Right lobe of liver (tissue), 4 donors: ENCODE measurements around the gene SETMAR.

Experiments used
- POLR2A ChIP-seq: fragments of 450-650 bp; IDR thresholded peaks from one replicate; pipeline ENCODE4 v1.6.1; 2017; ENCODE audit warnings: antibody characterized with exemption, mild to moderate bottlenecking
- TF ChIP-seq, protein P1 (sequence below), 4 donors: fragments of 200-600 bp in 3 of 4; fragments of 450-650 bp in 1 of 4; IDR thresholded peaks; one replicate each; pipeline versions ENCODE4 v1.5.1 to v1.8.0; 2016 to 2022; ENCODE audit warnings: antibody characterized with exemption in 4 of 4, mild to moderate bottlenecking in 2 of 4
- donor health status: DM: no; HTN: no; CAD: no.
- donor health status: DM: no; HTN: no; CAD: no.
- donor health status: DM: no; HTN: yes; CAD: no.

DNA sequence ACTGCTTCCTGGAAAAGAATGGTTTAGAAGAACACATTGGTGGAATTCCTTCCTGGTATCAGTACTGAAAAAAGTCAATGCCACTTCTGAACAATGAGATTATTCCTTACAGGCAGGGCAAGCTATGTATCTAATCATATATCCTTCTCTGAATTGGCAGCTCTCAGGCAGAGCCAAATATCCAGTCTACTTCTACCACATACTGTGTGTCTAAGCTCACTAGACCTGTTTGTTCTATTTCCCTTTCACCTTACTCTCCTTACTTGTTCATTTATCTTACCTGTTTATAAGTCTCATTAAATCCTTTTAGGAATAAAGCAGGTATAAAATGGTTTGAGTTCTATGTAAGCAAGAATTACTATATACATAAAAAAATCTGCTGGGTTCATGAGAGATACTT, 8.3 kb downstream of the SETMAR start:
- TF ChIP-seq, protein P1, sequence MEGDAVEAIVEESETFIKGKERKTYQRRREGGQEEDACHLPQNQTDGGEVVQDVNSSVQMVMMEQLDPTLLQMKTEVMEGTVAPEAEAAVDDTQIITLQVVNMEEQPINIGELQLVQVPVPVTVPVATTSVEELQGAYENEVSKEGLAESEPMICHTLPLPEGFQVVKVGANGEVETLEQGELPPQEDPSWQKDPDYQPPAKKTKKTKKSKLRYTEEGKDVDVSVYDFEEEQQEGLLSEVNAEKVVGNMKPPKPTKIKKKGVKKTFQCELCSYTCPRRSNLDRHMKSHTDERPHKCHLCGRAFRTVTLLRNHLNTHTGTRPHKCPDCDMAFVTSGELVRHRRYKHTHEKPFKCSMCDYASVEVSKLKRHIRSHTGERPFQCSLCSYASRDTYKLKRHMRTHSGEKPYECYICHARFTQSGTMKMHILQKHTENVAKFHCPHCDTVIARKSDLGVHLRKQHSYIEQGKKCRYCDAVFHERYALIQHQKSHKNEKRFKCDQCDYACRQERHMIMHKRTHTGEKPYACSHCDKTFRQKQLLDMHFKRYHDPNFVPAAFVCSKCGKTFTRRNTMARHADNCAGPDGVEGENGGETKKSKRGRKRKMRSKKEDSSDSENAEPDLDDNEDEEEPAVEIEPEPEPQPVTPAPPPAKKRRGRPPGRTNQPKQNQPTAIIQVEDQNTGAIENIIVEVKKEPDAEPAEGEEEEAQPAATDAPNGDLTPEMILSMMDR (IDR thresholded peaks at IDR 0.05) = no peak
- TF ChIP-seq POLR2A = no peak
